ENCODE measurements around the gene LSS.
"Not testable (repeated sequence)": the region's sequence is repeated elsewhere in the genome, so short reads cannot be mapped to it uniquely, and the experiment has no call there.

The LSS gene

DNA sequence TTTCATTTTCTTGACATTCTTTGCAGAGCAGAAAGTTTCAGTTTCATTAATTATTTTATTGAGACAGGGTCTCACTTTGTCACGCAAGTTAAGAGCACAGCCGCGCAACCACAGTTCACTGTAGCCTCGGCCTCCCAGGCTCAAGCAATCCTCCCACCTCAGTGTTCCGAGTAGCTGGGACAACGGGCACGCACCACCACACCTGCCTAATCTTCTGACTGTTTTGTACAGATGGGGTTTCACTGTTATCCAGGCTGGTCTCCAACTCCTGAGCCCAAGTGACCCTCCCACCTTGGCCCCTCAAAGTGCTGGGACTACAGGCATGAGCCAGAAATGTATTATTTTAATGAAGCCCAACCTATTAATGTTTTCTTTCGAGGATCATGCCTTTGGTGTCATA is 41.3 kb downstream of the LSS start:
- DNase-seq (ENCODE audit: low spot score): no peak

DNA sequence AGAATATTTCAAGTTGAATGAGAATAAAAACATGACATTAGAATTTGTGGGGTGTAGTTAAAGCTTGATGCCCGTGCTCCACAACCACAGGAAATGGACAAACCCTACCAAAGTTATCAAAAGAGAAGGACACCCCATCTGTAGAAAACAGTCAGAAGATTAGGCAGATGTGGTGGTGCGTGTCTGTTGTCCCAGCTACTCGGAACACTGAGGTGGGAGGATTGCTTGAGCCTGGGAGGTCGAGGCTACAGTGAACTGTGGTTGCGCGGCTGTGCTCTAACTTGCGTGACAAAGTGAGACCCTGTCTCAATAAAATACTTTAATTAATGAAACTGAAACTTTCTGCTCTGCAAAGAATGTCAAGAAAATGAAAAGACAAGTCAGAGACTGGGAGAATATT is 42.9 kb downstream of the LSS start:
- no peak for DNase-seq (ENCODE audit: low spot score)

DNA sequence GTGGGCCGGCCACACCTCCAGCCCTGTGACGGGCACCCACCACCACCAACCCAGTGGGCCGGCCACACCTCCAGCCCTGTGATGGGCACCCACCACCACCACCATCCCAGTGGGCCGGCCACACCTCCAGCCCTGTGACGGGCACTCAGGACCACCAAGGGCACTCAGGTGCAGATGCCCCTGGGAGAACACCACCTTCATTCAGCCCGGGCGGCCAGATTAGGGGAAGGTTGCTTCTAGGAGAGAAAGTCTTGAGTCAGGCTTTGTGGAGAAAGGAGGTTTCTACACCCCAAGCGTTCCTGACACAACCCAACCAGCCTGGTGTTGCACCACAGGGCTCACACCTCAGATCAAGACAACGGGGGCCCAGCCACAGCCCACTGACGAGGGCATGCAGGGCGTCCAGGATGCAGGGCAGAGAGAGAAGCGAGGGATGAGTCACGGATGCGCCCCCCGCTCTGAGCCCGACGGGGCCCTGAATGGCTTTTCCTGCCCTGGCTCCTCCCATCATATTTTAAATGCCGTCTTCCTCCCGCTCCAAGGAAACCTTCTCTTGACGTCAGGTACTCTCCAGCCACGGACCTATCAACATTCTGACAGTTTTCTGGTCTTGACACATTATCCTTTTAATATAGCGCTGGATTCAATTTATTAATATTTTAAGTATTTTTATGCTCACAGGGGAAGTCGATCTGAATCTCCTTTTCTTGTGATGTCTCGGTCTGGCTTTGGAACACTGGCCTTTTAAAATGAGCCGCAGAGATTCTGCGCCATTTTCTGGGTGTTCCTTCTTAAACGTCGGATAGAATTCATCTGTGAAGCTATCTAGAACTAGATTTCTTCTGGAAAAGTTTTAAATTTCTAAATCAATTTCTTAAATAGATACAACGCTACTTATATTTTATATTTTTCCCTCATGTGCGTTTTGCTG is 43.7 kb downstream of the LSS start:
- DNase-seq (ENCODE audit: low spot score): peak; percentile 93

DNA sequence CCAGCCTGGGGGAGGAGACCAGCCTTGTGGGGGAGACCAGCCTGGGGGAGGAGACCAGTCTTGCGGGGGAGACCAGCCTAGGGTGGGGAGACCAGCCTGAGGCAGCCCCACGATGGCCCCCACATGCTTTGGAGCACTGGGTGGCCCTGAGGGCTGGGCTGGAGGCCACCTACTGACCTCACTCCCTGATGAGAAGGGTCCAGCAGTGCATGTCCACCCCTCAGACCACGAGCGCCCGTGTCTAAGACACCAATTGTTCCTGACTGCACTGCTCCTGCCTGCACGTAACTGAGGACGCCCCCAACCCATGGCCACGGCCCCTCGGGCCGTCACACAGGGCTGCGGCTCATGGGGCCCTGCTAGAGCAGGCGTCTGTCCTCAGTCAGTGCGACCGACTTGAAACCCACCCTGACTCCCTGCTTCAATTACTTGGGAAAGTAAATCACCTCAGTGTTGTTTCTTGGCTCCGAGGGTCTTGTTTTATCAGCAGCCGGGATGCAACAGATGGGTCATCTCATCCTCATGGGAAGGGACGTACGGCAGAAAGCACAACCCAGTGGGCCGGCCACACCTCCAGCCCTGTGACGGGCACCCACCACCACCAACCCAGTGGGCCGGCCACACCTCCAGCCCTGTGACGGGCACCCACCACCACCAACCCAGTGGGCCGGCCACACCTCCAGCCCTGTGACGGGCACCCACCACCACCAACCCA is 44.5 kb downstream of the LSS start, which contains the start of gene SPATC1L:
SPATC1L (minus strand) TSS at position 550 of the 715 bp plus-strand sequence. CDS start 1,643 bp downstream, outside the sequence.
- DNase-seq (ENCODE audit: low spot score): peak; percentile 93

DNA sequence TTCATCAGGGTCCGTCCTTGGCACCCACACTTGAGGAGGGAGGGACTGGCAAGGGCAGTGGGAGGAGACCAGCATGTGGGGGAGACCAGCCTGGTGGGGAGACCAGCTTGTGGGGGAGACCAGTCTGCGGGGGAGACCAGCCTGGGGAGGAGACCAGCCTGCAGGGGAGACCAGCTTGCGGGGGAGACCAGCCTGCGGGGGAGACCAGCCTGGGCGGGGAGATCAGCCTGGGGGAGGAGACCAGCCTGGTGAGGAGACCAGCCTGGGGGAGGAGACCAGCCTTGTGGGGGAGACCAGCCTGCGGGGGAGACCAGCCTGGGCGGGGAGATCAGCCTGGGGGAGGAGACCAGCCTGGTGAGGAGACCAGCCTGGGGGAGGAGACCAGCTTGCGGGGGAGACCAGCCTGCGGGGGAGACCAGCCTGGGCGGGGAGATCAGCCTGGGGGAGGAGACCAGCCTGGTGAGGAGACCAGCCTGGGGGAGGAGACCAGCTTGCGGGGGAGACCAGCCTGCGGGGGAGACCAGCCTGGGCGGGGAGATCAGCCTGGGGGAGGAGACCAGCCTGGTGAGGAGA is 45.2 kb downstream of the LSS start:
- DNase-seq (ENCODE audit: low spot score): not testable (repeated sequence)

DNA sequence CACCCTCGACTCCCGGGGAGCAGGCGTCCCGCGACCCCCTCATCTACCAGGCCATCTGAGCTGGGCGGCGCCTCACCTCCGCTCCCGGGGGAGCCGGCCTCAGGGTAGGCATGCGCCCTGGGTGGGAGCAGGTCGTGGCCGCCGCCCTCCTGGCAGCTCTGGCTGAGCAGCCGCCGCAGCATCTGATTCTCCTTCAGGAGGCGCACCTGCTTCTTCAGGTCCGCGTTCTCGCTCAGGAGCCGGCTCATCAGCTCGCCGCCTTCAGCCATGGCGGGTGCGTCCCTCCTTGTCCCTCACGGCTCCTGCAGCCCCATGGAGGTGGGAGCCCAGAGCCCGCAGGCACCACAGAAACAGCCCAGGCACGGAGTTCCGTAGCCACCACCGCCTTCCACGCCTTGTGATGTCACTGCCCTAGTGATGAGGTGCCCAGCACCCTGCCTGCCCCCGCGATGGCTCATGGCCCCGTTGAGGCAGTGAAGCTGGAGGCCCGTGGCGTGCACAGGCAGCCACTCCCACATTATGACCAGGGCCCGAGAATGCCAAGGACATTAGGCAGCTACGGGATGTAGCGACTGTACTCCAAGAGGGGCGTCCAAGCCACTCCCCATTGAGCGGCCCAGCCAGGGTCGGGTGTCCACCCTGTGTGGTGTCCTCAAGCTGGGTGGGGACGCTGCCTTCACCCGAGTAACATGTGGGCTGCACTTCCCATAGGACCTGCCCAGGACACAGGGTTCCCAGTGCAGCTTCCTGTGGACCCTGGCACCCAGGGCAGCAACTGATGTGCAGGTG is 45.8 kb downstream of the LSS start:
- DNase-seq (ENCODE audit: low spot score): no peak

DNA sequence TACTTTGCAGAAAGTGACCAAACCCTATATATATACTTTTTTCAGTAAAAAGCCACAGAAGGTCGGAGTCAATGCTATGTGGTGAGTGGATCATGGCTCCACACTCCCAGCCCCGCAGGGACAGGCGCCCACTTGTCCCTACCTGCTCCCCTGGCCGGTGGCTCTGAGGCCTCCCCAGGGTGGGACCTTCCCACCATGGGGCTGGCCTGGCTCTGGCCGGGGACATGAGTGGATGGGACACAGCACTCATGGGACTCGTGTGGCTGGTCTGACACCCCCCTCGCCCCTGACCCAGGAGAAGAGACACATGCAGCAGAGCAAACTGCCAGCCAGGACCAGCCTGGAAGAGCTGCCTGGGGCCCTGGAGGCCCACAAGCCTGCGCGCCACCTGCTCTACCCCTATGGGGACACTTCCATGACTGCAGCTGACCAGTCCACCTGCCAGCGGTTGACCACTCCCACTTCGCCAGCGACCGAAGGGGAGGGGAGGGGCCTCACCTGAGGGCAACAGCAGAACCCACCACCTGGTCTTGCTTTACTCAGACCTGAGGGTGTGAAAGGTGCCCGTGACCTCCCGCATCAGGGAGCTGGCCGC is 46.5 kb downstream of the LSS start:
- no peak for DNase-seq (ENCODE audit: low spot score)

DNA sequence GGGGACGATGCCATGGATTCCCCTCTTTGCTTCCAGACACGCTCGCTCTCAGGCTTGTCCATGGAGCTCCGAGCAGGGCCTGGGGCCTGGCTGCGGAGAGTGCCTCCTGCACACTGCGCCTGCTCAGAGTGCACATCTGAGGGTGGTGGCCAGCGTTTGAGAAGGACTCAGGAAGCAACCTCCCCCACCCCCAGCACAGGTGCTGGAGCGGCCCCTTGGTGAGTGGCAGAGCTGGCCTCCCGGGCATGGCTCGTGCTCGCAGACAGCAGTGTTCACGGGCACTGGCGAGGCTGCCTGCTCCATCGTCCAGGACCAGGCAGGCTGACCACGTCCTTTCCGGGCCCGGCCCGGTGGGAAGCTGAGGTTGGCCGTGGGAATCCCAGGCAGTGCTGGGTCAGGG is 47.1 kb downstream of the LSS start:
- no peak for DNase-seq (ENCODE audit: low spot score)

DNA sequence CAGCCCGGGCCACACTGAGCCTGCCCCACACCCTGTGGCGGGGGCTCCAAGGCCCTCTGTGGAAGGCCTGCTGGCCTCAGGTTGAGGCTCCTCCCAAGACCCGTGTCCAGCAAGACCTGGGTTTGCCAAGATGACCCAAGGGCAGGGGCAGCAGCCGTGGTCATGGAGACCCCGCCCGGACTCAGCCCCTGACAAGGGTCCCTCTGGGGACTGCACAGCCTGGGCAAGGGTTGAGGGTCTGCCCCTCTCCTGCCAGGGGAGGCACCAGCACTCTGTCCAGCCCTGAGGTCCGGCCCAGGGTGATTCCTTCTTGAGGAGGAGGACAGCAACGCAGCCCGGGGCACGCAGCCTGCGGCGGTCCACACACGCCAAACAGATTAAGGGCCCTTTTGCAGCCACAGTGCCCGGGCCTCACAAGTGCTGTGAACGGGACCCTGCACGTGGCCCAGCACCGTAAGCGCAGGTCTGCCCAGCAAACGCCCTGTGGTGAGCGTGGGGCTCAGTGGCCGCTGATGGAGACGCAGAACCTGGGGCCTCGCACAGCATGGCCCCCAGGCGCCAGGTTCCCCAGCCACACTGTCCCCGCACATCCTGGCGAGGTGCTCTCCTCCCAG is 47.7 kb downstream of the LSS start:
- DNase-seq (ENCODE audit: low spot score): no peak

DNA sequence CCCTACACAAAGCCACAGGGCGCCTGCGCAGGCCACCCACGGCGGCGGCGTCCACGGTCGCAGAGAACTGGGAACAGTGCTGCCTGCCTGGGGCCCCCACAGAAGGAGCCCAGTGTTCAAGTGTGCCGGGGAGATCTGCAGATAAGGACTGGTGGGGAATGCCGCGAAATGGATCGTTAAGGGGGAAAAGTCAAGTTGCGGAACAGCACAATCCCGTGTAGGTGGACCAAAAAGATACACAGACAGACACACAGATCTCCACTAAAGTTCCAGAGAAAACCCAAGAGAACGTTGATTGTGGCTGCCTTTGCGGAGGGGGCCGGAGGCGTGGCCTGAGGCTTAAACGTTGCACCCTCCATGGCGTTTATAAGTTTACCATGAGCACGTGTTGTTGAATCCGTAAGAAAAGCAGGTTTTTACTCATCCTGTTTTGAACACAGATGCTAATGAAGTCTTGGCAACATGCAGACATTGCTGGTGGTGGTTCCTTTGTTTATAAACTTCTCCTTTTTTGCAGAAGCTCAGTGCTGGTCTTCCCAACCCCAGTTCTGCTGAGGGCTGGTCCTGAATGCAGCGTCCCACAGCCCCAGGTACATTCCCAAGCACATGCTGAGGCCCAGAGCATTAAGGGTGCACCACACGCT is 48.4 kb downstream of the LSS start:
- no peak for DNase-seq (ENCODE audit: low spot score)

DNA sequence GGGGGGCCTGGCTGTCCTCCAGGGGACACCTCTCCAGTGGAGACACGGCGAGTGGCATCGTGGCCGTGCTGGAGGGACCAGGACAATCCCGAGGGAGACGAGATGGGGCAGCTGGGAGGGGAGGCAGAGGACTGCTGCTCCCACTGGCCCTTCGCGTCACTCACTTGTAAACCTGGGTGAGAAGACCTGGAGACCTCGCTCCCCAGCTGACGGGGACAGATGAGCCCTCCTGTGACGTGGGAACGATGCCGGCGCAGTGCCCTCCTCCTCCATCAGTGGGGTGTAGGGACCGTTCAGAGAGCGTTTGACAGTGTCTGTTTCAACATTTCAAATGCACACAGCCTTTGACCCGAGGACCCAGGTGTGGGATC is 48.9 kb downstream of the LSS start:
- no peak for DNase-seq (ENCODE audit: low spot score)

DNA sequence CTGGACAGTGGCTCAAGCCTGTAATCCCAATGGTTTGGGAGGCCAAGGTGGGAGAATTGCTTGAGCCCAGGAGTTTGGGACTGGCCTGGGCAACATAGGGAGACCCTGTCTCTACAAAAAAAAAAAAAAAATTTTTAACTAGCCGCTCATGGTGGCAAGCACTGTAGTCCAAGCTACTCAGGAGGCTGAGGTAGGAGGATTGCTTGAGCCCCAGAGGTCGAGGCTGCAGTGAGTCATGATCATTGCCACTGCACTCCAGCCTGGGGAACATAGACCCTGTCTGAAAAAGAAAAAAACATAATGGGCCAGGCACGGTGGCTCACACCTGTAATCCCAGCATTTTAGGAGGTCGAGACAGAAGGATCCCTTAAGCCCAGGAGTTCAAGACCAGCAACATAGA is 49.6 kb downstream of the LSS start:
- DNase-seq (ENCODE audit: low spot score): no peak

DNA sequence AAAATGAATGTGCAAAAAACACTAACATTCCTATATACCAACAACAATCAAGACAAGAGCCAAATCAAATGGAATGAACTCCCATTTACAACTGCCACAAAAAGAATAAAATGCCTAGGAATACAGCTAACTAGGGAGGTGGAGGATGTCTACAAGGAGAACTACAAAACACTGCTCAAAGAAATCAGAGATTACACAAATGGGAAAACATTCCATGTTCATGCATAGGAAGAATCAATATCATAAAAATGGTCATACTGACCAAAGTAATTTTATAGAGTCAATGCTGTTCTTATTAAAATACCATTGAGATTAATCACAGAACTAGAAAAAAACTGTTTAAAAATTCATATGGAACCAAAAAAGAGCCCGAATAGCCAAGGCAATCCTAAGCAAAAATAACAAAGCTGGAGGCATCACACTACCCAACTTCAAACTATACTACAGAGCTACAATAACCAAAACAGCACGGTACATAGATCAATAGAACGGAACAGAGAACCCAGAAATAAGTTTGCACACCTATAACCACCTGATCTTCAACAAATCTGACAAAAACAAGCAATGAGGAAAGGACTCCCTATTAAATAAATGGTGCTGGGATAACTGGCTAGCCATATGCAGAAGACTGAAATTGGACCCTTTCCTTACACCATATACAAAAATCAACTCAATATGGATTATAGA is 52.0 kb downstream of the LSS start:
- not testable (repeated sequence) for DNase-seq (ENCODE audit: low spot score)

DNA sequence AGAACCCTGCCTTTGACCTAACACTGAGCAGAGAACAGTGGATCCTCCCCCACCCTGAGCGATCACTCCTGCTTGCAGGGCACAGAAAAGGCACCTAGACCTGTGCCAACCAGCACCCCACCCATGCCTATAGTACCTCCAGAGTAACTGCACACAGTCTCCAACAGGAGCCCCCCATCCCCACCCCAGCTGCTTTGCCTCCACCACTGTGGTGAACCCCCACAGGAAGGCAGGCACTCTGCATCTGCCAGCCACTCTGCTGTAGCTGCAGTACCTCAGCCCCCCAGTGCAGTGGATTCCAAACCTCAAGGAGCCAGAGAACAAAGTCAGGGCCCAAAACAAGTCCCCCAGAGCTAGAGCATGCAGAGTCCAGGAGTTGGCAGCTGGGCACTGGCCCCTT is 55.0 kb downstream of the LSS start:
- DNase-seq (ENCODE audit: low spot score): no peak

DNA sequence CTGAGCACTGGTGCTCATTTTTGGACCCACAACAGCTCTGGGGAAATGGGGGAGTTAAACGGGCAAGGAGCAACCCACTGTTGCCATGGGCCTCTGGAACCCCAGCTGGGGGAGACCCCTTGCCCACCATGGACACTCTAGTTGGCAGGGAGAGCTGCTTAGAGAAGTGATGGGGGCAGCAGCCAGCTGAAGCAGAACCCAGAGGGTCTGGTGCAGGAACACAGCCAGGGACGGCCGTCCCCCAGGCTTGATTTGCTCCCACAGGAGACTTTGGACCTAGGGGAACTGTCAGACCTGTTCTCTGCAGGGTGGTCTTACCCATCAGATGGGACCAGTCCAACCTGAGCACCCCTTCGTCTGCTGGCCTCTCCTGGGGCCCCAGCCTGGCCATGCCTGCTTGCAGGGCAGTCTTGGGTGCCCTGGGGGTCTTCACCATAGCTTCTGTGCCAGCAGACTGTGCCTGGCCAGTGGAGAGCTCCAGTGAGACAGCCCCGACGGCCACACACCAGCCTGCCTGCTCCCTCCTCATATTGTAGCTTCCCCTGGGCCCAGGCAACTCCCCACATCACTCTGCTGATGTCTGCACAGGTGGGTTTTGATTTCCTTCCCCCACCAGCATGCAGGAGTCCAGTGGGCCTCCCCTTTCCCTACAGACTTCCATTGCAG is 55.6 kb downstream of the LSS start:
- no peak for DNase-seq (ENCODE audit: low spot score)

DNA sequence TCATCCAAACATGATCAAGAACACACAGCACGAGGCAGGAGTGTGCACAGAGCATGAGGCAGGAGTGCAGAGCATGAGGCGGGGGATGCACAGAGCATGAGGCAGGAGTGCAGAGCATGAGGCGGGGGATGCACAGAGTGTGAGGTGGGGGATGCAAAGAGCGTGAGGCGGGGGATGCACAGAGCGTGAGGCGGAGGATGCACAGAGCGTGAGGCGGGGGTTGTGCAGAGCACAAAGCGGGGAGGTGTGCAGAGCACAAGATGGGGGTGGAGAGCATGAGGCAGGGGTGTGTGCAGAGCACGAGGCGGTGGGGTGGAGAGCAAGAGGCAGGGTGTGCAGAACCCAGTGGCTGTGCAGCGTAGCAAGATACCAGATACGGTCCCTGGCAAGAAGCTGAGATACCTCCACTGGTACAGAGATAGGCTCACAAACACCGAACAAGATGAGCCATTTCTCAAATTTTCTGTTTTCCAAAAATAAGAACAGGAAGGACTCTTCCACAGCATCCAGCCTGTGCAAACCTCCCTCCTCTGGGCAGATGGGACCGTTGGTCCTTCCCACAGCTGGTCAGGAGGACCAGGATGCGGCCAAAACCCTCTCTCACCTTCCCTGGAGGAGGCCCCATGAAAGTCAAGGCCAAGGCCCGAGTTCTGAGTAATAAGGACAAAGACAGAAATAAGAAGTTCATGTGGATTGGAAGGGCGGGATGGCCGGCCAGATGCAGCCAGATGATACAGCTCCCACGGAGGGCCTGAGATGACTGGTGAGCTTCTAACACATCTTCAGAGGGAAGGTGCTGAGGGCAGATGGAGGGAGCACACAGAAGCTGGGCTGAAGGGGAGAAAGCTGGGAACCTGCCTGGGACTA is 56.3 kb downstream of the LSS start:
- DNase-seq (ENCODE audit: low spot score): no peak

DNA sequence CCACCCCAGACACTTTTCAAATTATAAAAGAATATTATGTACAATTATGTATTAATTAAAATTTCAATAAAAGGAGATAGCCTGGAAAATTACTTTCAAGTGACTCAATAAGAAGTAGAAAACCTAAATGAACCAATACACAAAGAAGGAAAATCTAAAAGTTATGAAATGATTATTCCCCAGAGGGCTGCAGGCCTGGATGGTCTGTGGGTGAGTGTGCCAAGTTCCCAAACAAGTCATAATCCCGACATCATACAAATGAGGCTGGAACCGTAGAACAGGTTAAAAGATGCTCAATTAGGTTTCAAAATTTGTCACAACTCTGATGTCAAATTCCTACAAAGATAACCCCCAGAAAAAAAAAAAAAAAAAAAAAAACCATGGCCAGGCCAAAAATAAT is 57.0 kb downstream of the LSS start:
- no peak for DNase-seq (ENCODE audit: low spot score)

DNA sequence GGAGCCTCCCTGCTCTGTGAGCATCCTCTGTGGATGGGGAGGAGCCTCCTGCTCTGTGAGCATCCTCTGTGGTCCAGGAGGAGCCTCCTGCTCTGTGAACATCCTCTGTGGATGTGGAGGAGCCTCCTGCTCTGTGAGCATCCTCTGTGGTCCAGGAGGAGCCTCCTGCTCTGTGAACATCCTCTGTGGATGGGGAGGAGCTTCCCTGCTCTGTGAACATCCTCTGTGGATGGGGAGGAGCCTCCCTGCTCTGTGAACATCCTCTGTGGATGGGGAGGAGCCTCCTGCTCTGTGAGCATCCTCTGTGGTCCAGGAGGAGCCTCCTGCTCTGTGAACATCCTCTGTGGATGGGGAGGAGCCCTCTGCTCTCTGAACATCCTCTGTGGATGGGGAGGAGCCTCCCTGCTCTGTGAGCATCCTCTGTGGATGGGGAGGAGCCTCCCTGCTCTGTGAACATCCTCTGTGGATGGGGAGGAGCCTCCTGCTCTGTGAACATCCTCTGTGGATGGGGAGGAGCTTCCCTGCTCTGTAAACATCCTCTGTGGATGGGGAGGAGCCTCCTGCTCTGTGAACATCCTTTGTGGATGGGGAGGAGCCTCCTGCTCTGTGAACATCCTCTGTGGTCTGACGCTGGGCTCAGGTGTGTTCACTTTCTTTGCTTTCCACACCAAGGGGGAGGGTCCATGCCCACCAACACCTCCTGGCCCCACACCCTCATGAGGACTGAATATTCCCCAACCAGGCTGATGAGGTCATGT is 58.0 kb downstream of the LSS start:
- not testable (repeated sequence) for DNase-seq (ENCODE audit: low spot score)

All from Ammon's horn (tissue), 1 donor.